IMR-90 (cell line): ENCODE data around the gene USPL1. TPM values are rescaled to one million over a fixed set of nuclear protein-coding genes. Genes with fewer than 3 reads are reported as not detected.

Source experiments
- ATAC-seq: fragments of 200-7000 bp; cut with Tn5 transposase; 2 replicates; pipeline ENCODE4 v1.9.1; 2020; ENCODE audit warnings: low read depth, mild to moderate bottlenecking, moderate library complexity
- BruUV-seq: library from RNA; stranded (reverse); fragments of 400-500 nt; replicated peaks from 2 replicates; lab custom pipeline; 2021; lab: Mats Ljungman, UMichigan
- CTCF ChIA-PET: fragments of 300-600 bp; formaldehyde crosslinking; extraction: SDS; loops from one replicate; lab custom pipeline; 2021; ENCODE audit warnings: antibody characterized with exemption; lab: Yijun Ruan, JAX
- POLR2A ChIA-PET: fragments of 300-600 bp; sonication (Branson Sonifier 250); formaldehyde crosslinking; loops from one replicate; lab custom pipeline; 2022; ENCODE audit warnings: antibody characterized with exemption; ENCODE audit not compliant: unreplicated experiment; lab: Charles Lee
- DNase-seq: peaks from one replicate; pipeline ENCODE4 v3.0.0; 2013
- H2AFZ ChIP-seq: replicated peaks from 2 replicates; pipeline ENCODE3; 2013; ENCODE audit warnings: low read length, mild to moderate bottlenecking; ENCODE audit not compliant: poor library complexity
- H2AK5ac ChIP-seq: 2 replicates; pipeline ENCODE4 v1.6.1; 2013; ENCODE audit warnings: low read depth, low read length, inconsistent platforms
- H2AK9ac ChIP-seq: replicated peaks from 2 replicates; pipeline ENCODE3; 2013; ENCODE audit warnings: mild to moderate bottlenecking, low read depth, low read length, moderate library complexity; ENCODE audit not compliant: poor library complexity
- H2BK120ac ChIP-seq: 2 replicates; pipeline ENCODE4 v1.6.1; 2013; ENCODE audit warnings: low read depth, low read length, inconsistent platforms
- H2BK15ac ChIP-seq: 3 replicates; pipeline ENCODE4 v1.6.1; 2013; ENCODE audit warnings: low read depth, low read length, inconsistent platforms
- H2BK20ac ChIP-seq: 2 replicates; pipeline ENCODE4 v1.6.1; 2013; ENCODE audit warnings: low read depth, mild to moderate bottlenecking, inconsistent platforms, low read length, moderate library complexity
- H2BK5ac ChIP-seq: 2 replicates; pipeline ENCODE4 v1.6.1; 2013; ENCODE audit warnings: mild to moderate bottlenecking, low read depth, low read length, inconsistent platforms; ENCODE audit not compliant: poor library complexity, severe bottlenecking
- H3K14ac ChIP-seq: replicated peaks from 2 replicates; pipeline ENCODE4 v1.6.1; 2013; ENCODE audit warnings: low read depth, low read length, inconsistent platforms
- H3K18ac ChIP-seq: 2 replicates; pipeline ENCODE4 v1.6.1; 2013; ENCODE audit warnings: low read depth, low read length, control low read depth
- H3K23ac ChIP-seq: 2 replicates; pipeline ENCODE4 v1.6.1; 2013; ENCODE audit warnings: low read depth, low read length, inconsistent platforms
- H3K27ac ChIP-seq: 2 replicates; pipeline ENCODE4 v1.5.1; 2013; ENCODE audit warnings: mild to moderate bottlenecking, control low read depth, low read length; ENCODE audit not compliant: insufficient read depth
- H3K27me3 ChIP-seq: 2 replicates; pipeline ENCODE4 v1.6.1; 2013; ENCODE audit warnings: low read length; ENCODE audit not compliant: control insufficient read depth, insufficient read depth
- H3K36me3 ChIP-seq: 2 replicates; pipeline ENCODE4 v1.6.1; 2013; ENCODE audit warnings: low read length, mixed read lengths; ENCODE audit not compliant: control insufficient read depth, insufficient read depth
- H3K4ac ChIP-seq: 2 replicates; pipeline ENCODE4 v1.6.1; 2013; ENCODE audit warnings: low read depth, low read length, inconsistent platforms
- H3K4me1 ChIP-seq: 2 replicates; pipeline ENCODE4 v1.6.1; 2013; ENCODE audit warnings: low read length, mixed read lengths; ENCODE audit not compliant: control insufficient read depth, insufficient read depth
- H3K4me2 ChIP-seq: 2 replicates; pipeline ENCODE4 v1.6.1; 2013; ENCODE audit warnings: low read depth, mild to moderate bottlenecking, control low read depth, low read length, moderate library complexity
- H3K4me3 ChIP-seq: 2 replicates; pipeline ENCODE4 v1.5.1; 2013; ENCODE audit warnings: low read depth, mild to moderate bottlenecking, control low read depth, low read length, moderate library complexity; ENCODE audit not compliant: insufficient read depth
- H3K56ac ChIP-seq: 2 replicates; pipeline ENCODE4 v1.6.1; 2013; ENCODE audit warnings: low read length, inconsistent platforms; ENCODE audit not compliant: insufficient read depth; ENCODE audit errors: extremely low read depth
- H3K79me1 ChIP-seq, 2 experiments: 2 replicates each; pipeline ENCODE4 v1.6.1; 2013; ENCODE audit warnings: low read length in 2 of 2, inconsistent platforms in 1 of 2, low read depth in 1 of 2
- H3K9ac ChIP-seq: 2 replicates; pipeline ENCODE4 v1.6.1; 2013; ENCODE audit warnings: low read depth, low read length, control low read depth
- H3K9me1 ChIP-seq: 2 replicates; pipeline ENCODE4 v1.6.1; 2013; ENCODE audit warnings: low read length, inconsistent platforms; ENCODE audit not compliant: insufficient read depth
- H3K9me3 ChIP-seq: 2 replicates; pipeline ENCODE4 v1.6.1; 2013; ENCODE audit warnings: low read length; ENCODE audit not compliant: control insufficient read depth, insufficient read depth
- H4K20me1 ChIP-seq: 2 replicates; pipeline ENCODE4 v1.6.1; 2013; ENCODE audit warnings: low read length, inconsistent platforms; ENCODE audit not compliant: insufficient read depth
- H4K5ac ChIP-seq: 2 replicates; pipeline ENCODE4 v1.6.1; 2013; ENCODE audit warnings: mild to moderate bottlenecking, low read depth, low read length, control low read depth
- H4K8ac ChIP-seq, 2 experiments: 2 replicates each; pipeline ENCODE4 v1.6.1; 2013; ENCODE audit warnings: low read depth in 2 of 2, low read length in 2 of 2, control low read depth in 1 of 2, inconsistent platforms in 1 of 2
- H4K91ac ChIP-seq: 2 replicates; pipeline ENCODE4 v1.6.1; 2013; ENCODE audit warnings: low read depth, low read length, inconsistent platforms; ENCODE audit not compliant: insufficient read depth
- CEBPB ChIP-seq: IDR thresholded peaks from 2 replicates; pipeline ENCODE4 v1.6.1; 2012; ENCODE audit warnings: low read depth, low read length, improper control_type of control experiment
- MAFK ChIP-seq: IDR thresholded peaks from 2 replicates; pipeline ENCODE4 v1.6.1; 2012; ENCODE audit warnings: low read depth, low read length, improper control_type of control experiment
- NFE2L2 ChIP-seq: fragments of 150-350 bp; IDR thresholded peaks from 2 replicates; pipeline ENCODE4 v1.6.1; 2016; ENCODE audit warnings: low read depth, mild to moderate bottlenecking, low read length
- SMC3 ChIP-seq: fragments of 150-350 bp; IDR thresholded peaks from 2 replicates; pipeline ENCODE4 v1.6.1; 2016; ENCODE audit warnings: low read depth, mild to moderate bottlenecking, antibody characterized with exemption, low read length, moderate library complexity
- WGBS, 2 experiments: methylation state at CpG; one replicate each; pipeline versions ENCODE4 v1.1.5 to v1.1.7; 2013; ENCODE audit warnings: missing lambda C conversion rate in 2 of 2; ENCODE audit not compliant: insufficient read length in 1 of 2; ENCODE audit errors: extremely low coverage in 2 of 2; 5-methylcytosine and 5-hydroxymethylcytosine counted together
- dilution Hi-C: fragments of 300-500 bp; cut with HindIII; formaldehyde crosslinking; loops from one replicate; pipeline ENCODE4 v1.14.3; 2018; ENCODE audit warnings: low sequenced_read_pairs; ENCODE audit not compliant: unreplicated experiment
- in situ Hi-C: fragments of 300-500 bp; cut with MboI; formaldehyde crosslinking; loops from 3 replicates; pipeline ENCODE4 v1.14.3; 2019; ENCODE audit warnings: low sequenced_read_pairs, inconsistent platforms, mixed read lengths
- intact Hi-C: fragments of 100-400 bp; cut with micrococcal nuclease; formaldehyde crosslinking; loops from 2 replicates; pipeline ENCODE4 v1.10.0; 2022
- polyA plus RNA-seq, 3 experiments: library from polyadenylated mRNA; depleted of rRNA; stranded (reverse); fragments of >200 nt; gene quantifications; 2 replicates each; pipeline ENCODE4 v1.2.3, GENCODE V29; 2012; ENCODE audit warnings: low replicate concordance in 1 of 3
- total RNA-seq: library from RNA; depleted of rRNA; stranded (reverse); fragments of >200 nt; gene quantifications from 2 replicates; pipeline ENCODE4 v1.2.3, GENCODE V29; 2012

The USPL1 gene
- total and polyA plus RNA-seq, 2 of the 4 experiments (the other 2 are of a cell fraction): 12.1 to 15.4 TPM

- TF ChIP-seq NFE2L2 (no peak), SMC3 (no peak)
These were observed 79.6 kb downstream of the USPL1 start (continued) for GRCh38 chr13:30697177-30697953.

GRCh38 chr13:30697996-30698401 lies 80.3 kb downstream of the USPL1 start:
- Histone ChIP-seq H3K27ac (peak overlapping the region; percentile 69; the same call in 1 of the 2 replicates), H3K14ac (peak overlapping the region; percentile 26), H3K36me3 (no peaks in the 10 kb centered on the region), H2BK15ac (peak overlapping the region; percentile 75; the same call in 2 of the 3 replicates), H3K56ac (no peak overlapping the region), H2AK9ac (no peak overlapping the region), H3K23ac (peak overlapping the region; percentile 73; the same call in 1 of the 2 replicates), H3K4me3 (no peak overlapping the region), H2AFZ (peak overlapping the region; percentile 15), H4K20me1 (no peaks in the 10 kb centered on the region), H3K9me1 (peaks cover 5% of the 10 kb centered on the region; the same call in 1 of the 2 replicates), H2BK5ac (no peak overlapping the region), H2BK120ac (peak overlapping the region; percentile 75; the same call in 1 of the 2 replicates), H4K8ac (peak overlapping the region; percentile 70 to 76; a peak in 2 of 4 replicates), H3K4me2 (peak overlapping the region; percentile 43), H2BK20ac (peak overlapping the region; percentile 40), H3K9me3 (no peaks in the 10 kb centered on the region), H3K4ac (peak overlapping the region; percentile 48; the same call in 1 of the 2 replicates), H4K91ac (no peak overlapping the region), H3K9ac (no peak overlapping the region; the same call in 1 of the 2 replicates), H3K27me3 (no peaks in the 10 kb centered on the region), H2AK5ac (no peak overlapping the region), H3K18ac (peak overlapping the region; percentile 89), H3K79me1 (no peaks in the 10 kb centered on the region), H3K4me1 (peaks cover 25% of the 10 kb centered on the region), H4K5ac (peak overlapping the region; percentile 92)
- WGBS, 2 experiments: 20% methylated on average over 1 of the region's 7 CpGs; no CpG with 5 or more reads in 1 of the 2 experiments
- in situ Hi-C loops (no loop called here), intact Hi-C loops (loop anchor here (10.0 kb wide), 1 partner anchor 563 kb away; no protein-coding TSS in a partner anchor), dilution Hi-C loops (no loop called here)
- DNase-seq: peak; percentile 81
- no TSS peak for BruUV-seq
- CTCF ChIA-PET: no interaction called here
- ATAC-seq: peak; percentile 30
- POLR2A ChIA-PET: no interaction called here
- TF ChIP-seq MAFK: 0 out of 2 replicates have a peak, but pooled peaks have one; percentile 6
- TF ChIP-seq CEBPB: peak; percentile 26; the same call in 1 of the 2 replicates
- TF ChIP-seq SMC3: no peak
